ENCODE results near the gene MTARC1.

DNA sequence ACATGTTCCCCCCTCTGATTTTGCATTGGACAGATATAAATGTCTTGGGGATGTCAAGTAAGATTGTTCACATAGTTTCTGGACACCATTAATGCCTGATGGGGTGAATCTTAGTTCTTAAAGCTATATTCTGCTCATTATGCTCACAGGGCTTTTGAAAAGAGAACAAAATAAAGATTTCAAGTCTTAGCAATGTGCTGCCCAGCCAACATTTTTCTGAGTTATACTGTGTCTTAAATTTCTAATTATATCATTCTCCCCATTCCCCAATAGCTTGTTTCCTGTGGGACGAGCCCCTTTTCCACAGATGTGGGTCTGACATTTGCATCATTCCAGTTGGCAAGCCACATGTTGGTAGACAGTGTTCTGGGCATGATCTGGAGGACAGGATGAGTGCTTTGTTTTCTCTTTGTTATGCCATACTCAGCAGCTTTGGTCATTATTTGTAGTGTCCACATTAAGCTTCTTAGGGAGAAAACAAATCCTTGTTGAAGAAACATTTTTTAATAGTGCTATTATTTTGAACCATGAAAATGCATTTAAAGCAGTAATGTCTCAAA, 32.8 kb downstream of the MTARC1 start:
- TF ChIP-seq, protein P1, sequence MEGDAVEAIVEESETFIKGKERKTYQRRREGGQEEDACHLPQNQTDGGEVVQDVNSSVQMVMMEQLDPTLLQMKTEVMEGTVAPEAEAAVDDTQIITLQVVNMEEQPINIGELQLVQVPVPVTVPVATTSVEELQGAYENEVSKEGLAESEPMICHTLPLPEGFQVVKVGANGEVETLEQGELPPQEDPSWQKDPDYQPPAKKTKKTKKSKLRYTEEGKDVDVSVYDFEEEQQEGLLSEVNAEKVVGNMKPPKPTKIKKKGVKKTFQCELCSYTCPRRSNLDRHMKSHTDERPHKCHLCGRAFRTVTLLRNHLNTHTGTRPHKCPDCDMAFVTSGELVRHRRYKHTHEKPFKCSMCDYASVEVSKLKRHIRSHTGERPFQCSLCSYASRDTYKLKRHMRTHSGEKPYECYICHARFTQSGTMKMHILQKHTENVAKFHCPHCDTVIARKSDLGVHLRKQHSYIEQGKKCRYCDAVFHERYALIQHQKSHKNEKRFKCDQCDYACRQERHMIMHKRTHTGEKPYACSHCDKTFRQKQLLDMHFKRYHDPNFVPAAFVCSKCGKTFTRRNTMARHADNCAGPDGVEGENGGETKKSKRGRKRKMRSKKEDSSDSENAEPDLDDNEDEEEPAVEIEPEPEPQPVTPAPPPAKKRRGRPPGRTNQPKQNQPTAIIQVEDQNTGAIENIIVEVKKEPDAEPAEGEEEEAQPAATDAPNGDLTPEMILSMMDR (conservative IDR thresholded peaks at IDR 0.05; ENCODE audit: low read depth, low read length), result no peak
- TF ChIP-seq EZH2 (IDR thresholded peaks at IDR 0.05; ENCODE audit: low read length, unreplicated experiment) (no peak), EZH2phosphoT487 (IDR thresholded peaks at IDR 0.05; ENCODE audit: borderline replicate concordance, low read length) (no peak)

All from PC-3 (cell line).